OCI-LY3 (cell line): ENCODE results near the gene IL17REL.

ENCODE experiments used
- H2AFZ ChIP-seq: fragments of 200-600, 300-600 bp; shearing (Covaris generic); 2 replicates; pipeline ENCODE4 v1.6.0; 2014; ENCODE audit warnings: antibody characterized with exemption, low read depth, low read length
- H3K27ac ChIP-seq: fragments of 200-600, 300-600 bp; sonication (generic); 2 replicates; pipeline ENCODE4 v1.5.1; 2014; ENCODE audit warnings: mild to moderate bottlenecking, low read length, moderate library complexity, mixed read lengths
- H3K27me3 ChIP-seq: fragments of 200-600, 300-600 bp; sonication (generic); 2 replicates; pipeline ENCODE4 v1.6.1; 2014; ENCODE audit warnings: low read depth, low read length, mixed read lengths
- H3K36me3 ChIP-seq: fragments of 200-600, 300-600 bp; sonication (generic); replicated peaks from 2 replicates; pipeline ENCODE3; 2014; ENCODE audit warnings: low read depth, low read length, mixed read lengths
- H3K4me1 ChIP-seq: fragments of 300-600, 200-600 bp; sonication (generic); 2 replicates; pipeline ENCODE4 v1.6.1; 2014; ENCODE audit warnings: low read length, mixed read lengths
- H3K4me2 ChIP-seq: fragments of 200-600, 300-600 bp; sonication (generic); 2 replicates; pipeline ENCODE4 v1.6.1; 2014; ENCODE audit warnings: low read length, mixed read lengths
- H3K4me3 ChIP-seq: fragments of 300-600, 200-600 bp; sonication (generic); 2 replicates; pipeline ENCODE4 v1.5.1; 2014; ENCODE audit warnings: antibody characterized with exemption, mild to moderate bottlenecking, low read length, moderate library complexity
- H3K79me2 ChIP-seq: fragments of 300-600, 200-600 bp; shearing (Covaris generic); 2 replicates; pipeline ENCODE4 v1.6.1; 2014; ENCODE audit warnings: mild to moderate bottlenecking, low read length, mixed read lengths
- H3K9ac ChIP-seq: fragments of 300-600, 200-600 bp; shearing (Covaris generic); 2 replicates; pipeline ENCODE4 v1.6.0; 2014; ENCODE audit warnings: mild to moderate bottlenecking, low read length, moderate library complexity
- H3K9me3 ChIP-seq: fragments of 200-600, 300-600 bp; shearing (Covaris generic); 2 replicates; pipeline ENCODE4 v1.6.1; 2014; ENCODE audit warnings: low read length, mixed read lengths; ENCODE audit not compliant: insufficient read depth
- H4K20me1 ChIP-seq: fragments of 200-600, 300-600 bp; sonication (generic); 2 replicates; pipeline ENCODE4 v1.6.1; 2016; ENCODE audit warnings: low read length, mixed read lengths; ENCODE audit not compliant: insufficient read depth
- EZH2phosphoT487 ChIP-seq: fragments of 200-600 bp; shearing (Covaris generic); IDR thresholded peaks from 2 replicates; pipeline ENCODE4 v1.6.1; 2018; ENCODE audit warnings: antibody characterized with exemption, mixed run types, low read depth
- TF ChIP-seq, protein P1 (sequence below): fragments of 200-600, 300-600 bp; sonication (generic); IDR thresholded peaks from 2 replicates; pipeline ENCODE4 v1.5.1; 2014; ENCODE audit warnings: antibody characterized with exemption, low read length, low read depth

IL17REL gene

GRCh38 chr22:49951986-49952896 lies 60.3 kb downstream of the IL17REL start:
- Histone ChIP-seq H2AFZ (no peak overlapping the region), H3K79me2 (no peaks in the 10 kb centered on the region), H3K4me1 (peaks cover 9% of the 10 kb centered on the region), H3K9me3 (no peaks in the 10 kb centered on the region), H3K4me3 (no peak overlapping the region), H3K9ac (no peak overlapping the region), H3K27me3 (no peaks in the 10 kb centered on the region), H3K27ac (no peak overlapping the region), H3K4me2 (no peak overlapping the region), H4K20me1 (no peaks in the 10 kb centered on the region), H3K36me3 (no peaks in the 10 kb centered on the region)
- TF ChIP-seq EZH2phosphoT487 = no peak
- TF ChIP-seq, protein P1, sequence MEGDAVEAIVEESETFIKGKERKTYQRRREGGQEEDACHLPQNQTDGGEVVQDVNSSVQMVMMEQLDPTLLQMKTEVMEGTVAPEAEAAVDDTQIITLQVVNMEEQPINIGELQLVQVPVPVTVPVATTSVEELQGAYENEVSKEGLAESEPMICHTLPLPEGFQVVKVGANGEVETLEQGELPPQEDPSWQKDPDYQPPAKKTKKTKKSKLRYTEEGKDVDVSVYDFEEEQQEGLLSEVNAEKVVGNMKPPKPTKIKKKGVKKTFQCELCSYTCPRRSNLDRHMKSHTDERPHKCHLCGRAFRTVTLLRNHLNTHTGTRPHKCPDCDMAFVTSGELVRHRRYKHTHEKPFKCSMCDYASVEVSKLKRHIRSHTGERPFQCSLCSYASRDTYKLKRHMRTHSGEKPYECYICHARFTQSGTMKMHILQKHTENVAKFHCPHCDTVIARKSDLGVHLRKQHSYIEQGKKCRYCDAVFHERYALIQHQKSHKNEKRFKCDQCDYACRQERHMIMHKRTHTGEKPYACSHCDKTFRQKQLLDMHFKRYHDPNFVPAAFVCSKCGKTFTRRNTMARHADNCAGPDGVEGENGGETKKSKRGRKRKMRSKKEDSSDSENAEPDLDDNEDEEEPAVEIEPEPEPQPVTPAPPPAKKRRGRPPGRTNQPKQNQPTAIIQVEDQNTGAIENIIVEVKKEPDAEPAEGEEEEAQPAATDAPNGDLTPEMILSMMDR = no peak

DNA sequence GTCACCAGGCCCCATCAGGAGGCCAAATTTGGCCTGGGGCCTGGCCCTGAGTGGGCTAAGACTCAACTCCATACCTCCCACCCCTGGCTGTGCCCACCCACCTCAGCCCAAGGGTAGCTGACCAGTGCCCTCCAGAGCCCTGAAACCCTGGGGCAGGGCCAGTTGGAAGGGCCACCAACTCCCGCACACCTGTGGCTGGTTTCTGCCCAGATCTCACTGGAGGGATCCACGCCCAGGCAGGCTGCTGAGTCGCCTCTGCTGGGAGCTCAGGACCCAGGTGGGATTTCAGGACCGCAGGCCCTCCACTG lies 60.9 kb downstream of the IL17REL start:
- no peaks in the 10 kb centered on the region for H4K20me1 ChIP-seq
- no peaks in the 10 kb centered on the region for H3K9me3 ChIP-seq
- no peak overlapping the region for H3K27ac ChIP-seq
- TF ChIP-seq, protein P1 = no peak
- TF ChIP-seq EZH2phosphoT487 = no peak
- H3K4me1 ChIP-seq = peaks cover 9% of the 10 kb centered on the region
- H3K4me3 ChIP-seq = no peak overlapping the region
- no peak overlapping the region for H3K4me2 ChIP-seq
- no peak overlapping the region for H3K9ac ChIP-seq
- no peaks in the 10 kb centered on the region for H3K27me3 ChIP-seq
- no peak overlapping the region for H2AFZ ChIP-seq
- H3K36me3 ChIP-seq = no peaks in the 10 kb centered on the region
- no peaks in the 10 kb centered on the region for H3K79me2 ChIP-seq

GRCh38 chr22:49951000-49951677 lies 61.4 kb downstream of the IL17REL start:
- Histone ChIP-seq H3K4me3 (no peak overlapping the region), H3K4me2 (peak overlapping the region; percentile 40), H3K4me1 (peaks cover 9% of the 10 kb centered on the region)

More at GRCh38 chr22:49951000-49951677, 61.4 kb downstream of the IL17REL start:
- no peak overlapping the region for H3K27ac ChIP-seq
- no peak overlapping the region for H3K9ac ChIP-seq
- no peaks in the 10 kb centered on the region for H3K27me3 ChIP-seq
- no peaks in the 10 kb centered on the region for H3K79me2 ChIP-seq
- no peak for TF ChIP-seq EZH2phosphoT487
- TF ChIP-seq, protein P1 = no peak
- no peak overlapping the region for H2AFZ ChIP-seq
- H4K20me1 ChIP-seq = no peaks in the 10 kb centered on the region
- H3K36me3 ChIP-seq = no peaks in the 10 kb centered on the region
- no peaks in the 10 kb centered on the region for H3K9me3 ChIP-seq
